ENCODE results near the gene HAP1.
"Not testable (repeated sequence)": the region's sequence is repeated elsewhere in the genome, so short reads cannot be mapped to it uniquely, and the experiment has no call there.

The HAP1 gene

DNA sequence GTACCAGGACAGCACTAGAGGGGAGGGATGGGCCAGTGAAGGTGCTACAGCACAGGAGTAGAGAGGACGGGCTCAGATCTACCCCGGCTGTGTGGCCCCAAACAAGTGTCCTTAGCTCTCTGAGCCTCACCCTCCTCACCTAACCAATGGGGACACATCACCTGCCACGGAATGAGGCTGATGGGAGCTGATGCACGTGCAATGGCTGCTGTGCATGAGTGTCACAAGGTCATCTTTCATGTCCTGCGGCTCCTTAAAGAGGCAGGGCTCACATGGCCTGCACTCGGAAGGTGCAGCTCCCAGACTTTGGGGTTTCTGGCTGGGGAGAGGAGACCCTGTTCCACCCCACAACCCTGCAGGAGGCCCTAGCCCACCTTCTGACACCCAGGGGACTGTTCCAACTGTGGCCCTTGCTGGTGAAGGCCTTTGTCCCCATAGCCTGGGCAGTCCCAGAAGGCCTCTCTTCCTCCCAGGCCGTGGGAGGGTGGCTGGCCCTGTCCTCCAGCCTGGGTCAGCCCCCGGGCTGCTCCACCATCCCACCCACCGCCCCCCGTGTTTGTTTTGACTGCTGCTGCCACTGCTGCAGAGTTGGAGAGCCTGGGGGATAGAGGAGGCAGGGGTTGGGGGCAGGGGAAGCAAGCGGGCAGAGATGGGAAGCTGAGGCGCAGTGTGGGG lies 10.5 kb downstream of the HAP1 start:
- DNase-seq: no peak

GRCh38 chr17:41722231-41722630 lies 12.2 kb downstream of the HAP1 start:
- no peak for DNase-seq

GRCh38 chr17:41718287-41718645 lies 16.2 kb downstream of the HAP1 start:
- DNase-seq: no peak

GRCh38 chr17:41717408-41718286 lies 16.8 kb downstream of the HAP1 start:
- DNase-seq: no peak

- DNase-seq: no peak
Observed at GRCh38 chr17:41711669-41712400, 22.6 kb downstream of the HAP1 start, which contains the start of gene GAST. Gene GAST, plus strand, starts transcription at chr17:41712331. Its CDS starts 3,106 bp downstream, at chr17:41715437.

DNA sequence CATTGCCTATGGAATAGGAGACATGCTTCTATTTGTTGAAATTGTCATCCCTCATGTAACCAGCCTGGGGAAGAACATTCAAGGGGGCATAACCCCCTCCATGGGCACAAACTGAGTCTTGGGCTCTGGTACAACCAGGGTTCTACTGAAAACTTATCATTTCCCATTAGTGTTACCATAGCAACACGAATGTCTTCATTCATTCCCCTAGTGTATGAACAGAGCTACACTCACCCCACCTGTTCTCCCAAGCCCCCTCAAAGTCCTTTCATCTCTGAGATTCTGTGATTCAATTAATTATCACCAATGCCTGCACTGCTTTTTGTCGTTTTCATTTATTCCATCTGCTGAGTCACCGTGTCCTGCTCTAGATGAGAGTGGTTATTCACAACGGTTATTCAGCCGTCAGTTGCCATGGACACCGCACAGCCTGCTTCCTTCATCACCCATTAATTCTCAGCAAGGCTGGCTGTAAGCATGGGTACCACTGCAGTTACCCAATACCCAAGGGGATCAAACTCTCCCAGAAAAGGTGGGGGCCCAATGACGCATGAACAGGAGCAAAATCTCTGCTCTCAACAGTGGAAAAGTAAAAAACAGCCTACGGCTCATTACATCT lies 23.9 kb downstream of the HAP1 start:
- peak; percentile 51 for DNase-seq

- no peak for DNase-seq
Observed at GRCh38 chr17:41707803-41708669, 26.4 kb downstream of the HAP1 start.

DNA sequence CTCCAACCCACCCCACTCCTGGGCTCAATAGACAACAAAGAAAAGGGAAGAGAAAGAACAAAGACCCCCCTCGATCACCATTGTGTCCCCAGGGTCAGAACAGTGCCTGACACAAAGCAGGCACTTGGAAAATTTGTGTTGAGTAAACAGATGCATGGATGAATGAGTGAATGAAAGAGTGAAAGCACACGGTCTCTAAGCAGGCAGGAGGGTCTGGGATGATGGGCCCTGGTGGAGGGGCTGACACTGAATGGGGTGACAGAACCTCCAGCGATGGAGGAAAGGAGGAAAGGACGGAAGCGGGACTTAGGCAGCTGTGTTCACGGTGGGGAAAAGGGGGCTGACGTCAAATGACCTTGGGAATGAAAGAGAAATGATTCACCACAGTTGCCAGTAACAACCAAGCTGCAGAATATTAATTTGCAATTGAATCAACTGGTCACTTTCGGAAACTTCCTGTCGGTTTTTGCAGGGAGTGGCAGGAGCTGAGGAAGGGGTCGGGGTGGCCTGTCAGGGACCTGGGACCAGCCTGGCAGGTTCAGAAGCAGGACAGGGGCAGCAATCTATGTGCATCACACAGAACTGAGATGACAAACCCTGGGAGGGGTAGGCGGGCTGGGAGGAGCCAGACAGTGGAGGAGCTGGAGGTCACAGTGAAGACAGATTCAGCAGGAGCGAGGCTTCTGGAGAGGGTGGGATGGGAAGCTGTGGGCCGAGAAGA lies 29.0 kb downstream of the HAP1 start:
- DNase-seq: no peak

- no peak for DNase-seq
Observed at GRCh38 chr17:41702712-41703111, 31.7 kb downstream of the HAP1 start.

GRCh38 chr17:41700843-41701242 lies 33.6 kb downstream of the HAP1 start:
- DNase-seq: not testable (repeated sequence)

DNA sequence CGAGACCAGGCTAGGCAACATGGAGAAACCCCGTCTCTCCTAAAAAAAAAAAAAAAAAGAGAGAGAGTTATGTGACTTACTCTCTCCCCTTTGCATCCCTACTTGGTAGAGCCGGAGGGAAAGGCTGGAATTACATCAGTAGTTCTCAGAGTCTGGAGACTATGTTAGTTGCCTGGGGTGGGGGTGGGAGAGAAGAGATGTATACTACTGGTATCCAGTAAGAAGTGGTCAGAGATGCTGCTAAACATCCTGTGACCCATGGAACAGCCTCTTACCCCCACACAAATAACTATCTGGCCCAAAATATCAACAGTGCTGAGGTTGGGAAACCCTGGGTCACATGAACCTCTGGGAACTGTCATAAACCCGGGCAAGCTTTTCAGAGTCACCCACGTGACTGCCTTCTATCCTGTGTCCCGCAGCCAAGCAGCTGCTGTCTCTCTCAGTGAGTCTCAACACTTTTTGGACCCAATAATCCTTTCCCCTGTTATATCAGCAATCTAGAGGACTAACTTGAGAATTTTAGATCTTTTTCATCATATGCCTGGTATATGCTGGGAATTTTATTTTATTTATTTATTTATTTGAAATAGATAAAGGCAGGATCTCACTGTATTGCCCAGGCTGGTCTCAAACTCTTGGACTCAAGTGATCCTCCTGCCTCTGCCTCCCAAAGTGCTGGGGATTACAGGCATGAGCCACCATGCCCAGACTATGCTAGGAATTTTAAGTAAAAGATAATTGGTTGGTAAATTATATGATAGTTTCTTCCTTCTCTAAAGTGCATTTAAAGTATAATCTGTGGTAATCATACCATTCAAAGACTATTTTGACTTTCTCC lies 37.1 kb downstream of the HAP1 start:
- DNase-seq: no peak

GRCh38 chr17:41695954-41696757 lies 38.3 kb downstream of the HAP1 start:
- peak; percentile 83 for DNase-seq

DNA sequence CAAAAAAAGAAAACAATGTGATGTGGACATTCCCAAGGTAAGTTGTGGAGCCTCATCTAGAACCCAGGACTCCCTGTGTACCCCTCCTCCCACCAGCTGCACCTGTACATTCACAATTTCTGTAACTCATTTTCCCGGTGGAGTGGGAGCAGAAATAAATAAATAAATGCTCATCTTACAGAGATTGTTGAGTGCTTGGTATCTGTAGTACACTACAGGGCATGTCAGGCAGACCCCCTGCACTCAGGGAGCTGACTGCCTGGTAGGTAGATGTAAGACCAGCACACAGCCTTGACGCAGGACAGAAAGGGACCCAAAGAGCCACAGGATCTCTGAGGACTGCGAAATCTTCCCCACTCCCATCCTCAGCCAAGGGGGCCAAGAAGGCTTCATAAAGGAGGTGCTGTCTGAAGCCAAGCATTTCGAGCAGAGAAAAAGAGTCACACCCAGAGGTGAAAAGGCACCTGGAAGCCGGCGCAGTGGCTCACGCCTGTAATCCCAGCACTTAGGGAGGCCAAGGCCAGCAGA lies 39.2 kb downstream of the HAP1 start:
- DNase-seq: no peak

GRCh38 chr17:41692722-41693521 lies 41.5 kb downstream of the HAP1 start:
- DNase-seq: no peak

- no peak for DNase-seq
Observed at GRCh38 chr17:41691031-41691777, 43.2 kb downstream of the HAP1 start.

DNA sequence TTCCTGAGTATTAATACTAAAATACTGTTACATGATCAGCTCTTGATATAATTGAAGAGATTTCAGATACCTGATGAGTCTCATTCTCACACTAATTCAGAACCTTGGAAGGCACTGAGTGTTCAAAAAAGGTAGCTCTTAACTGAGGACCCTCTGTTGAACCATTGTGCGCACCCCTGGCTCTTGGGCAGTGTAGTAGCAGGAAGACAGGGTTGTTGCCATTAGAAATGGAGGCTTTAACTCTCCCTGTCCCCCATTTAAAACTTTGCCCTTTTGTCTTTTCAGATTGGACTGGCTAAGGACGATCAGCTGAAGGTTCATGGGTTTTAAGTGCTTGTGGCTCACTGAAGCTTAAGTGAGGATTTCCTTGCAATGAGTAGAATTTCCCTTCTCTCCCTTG lies 43.9 kb downstream of the HAP1 start:
- no peak for DNase-seq
